HUES48 (cell line): ENCODE results near the gene ADAM12.
"Not testable (repeated sequence)": the region's sequence is repeated elsewhere in the genome, so short reads cannot be mapped to it uniquely, and the experiment has no call there.

Source experiments
- H3K27ac ChIP-seq: one replicate; pipeline ENCODE4 v1.7.0; 2013; ENCODE audit warnings: low read depth, low read length, inconsistent platforms
- H3K27me3 ChIP-seq: 2 replicates; pipeline ENCODE4 v1.6.1; 2013; ENCODE audit warnings: mild to moderate bottlenecking, low read length; ENCODE audit not compliant: control insufficient read depth, insufficient read depth
- H3K36me3 ChIP-seq: 2 replicates; pipeline ENCODE4 v1.6.1; 2013; ENCODE audit warnings: low read length; ENCODE audit not compliant: control insufficient read depth, insufficient read depth
- H3K4me1 ChIP-seq: 2 replicates; pipeline ENCODE4 v1.6.1; 2013; ENCODE audit warnings: mild to moderate bottlenecking, low read length; ENCODE audit not compliant: control insufficient read depth, insufficient read depth
- H3K4me3 ChIP-seq: 2 replicates; pipeline ENCODE4 v1.5.1; 2013; ENCODE audit warnings: mild to moderate bottlenecking, low read depth, low read length
- H3K9ac ChIP-seq: 2 replicates; pipeline ENCODE4 v1.6.1; 2013; ENCODE audit warnings: mild to moderate bottlenecking, low read depth, low read length, moderate library complexity
- H3K9me3 ChIP-seq: 2 replicates; pipeline ENCODE4 v1.6.1; 2013; ENCODE audit warnings: low read length; ENCODE audit not compliant: control insufficient read depth, insufficient read depth

ADAM12 gene

DNA sequence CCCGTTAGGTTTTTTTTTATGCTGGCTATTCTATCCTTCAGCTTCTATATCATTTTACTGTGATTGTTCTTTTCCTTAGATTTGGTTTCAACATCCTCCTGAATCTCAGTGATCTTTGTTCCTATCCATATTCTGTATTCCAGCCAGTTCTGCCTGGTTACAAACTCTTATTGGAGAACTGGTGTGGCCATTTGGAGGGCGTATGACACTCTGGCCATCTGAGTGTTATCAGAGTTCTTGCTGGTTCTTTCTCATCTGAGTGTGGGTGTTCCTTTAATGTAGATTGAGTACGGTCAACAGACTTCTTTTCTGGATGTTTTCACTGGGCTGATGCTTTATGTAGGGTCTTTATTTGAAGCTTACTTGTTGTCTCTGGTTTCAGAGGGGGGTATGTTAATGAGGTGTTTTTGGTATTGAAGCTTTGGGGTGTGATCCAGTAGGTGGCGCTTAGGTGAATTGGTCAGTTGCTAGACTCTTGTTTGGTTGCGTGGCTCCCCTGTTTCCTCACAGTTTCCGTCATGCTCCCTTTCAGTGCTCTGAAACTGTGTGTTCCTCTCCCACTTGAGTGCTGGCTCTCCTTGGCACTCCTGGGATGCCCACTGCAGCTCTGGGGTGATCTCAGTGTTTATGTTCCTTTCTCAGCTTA, 411.2 kb downstream of the ADAM12 start:
- H3K36me3 ChIP-seq = no peaks in the 10 kb centered on the region
- H3K27me3 ChIP-seq = no peaks in the 10 kb centered on the region

DNA sequence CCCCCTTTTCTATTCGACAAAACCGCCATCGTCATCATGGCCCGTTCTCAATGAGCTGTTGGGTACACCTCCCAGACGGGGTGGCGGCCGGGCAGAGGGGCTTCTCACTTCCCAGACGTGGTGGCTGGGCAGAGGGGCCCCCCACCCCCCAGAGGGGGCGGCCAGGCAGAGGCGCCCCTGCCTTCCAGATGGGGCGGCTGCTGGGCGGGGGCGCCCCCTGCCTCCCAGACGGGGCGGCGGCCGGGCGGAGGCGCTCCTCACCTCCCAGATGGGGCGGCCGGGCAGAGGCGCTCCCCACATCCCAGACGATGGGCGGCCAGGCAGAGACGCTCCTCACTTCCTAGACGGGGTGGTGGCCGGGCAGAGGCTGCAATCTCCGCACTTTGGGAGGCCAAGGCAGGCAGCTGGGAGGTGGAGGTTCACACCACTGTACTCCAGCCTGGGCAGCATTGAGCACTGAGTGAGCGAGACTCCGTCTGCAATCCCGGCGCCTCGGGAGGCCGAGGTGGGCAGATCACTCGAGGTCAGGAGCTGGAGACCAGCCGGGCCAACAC, 418.1 kb downstream of the ADAM12 start:
- H3K36me3 ChIP-seq, H3K27me3 ChIP-seq, H3K4me1 ChIP-seq, H3K4me3 ChIP-seq, H3K9me3 ChIP-seq, H3K27ac ChIP-seq, H3K9ac ChIP-seq: not testable (repeated sequence)

More for the DNA sequence above, 411.2 kb downstream of the ADAM12 start:
- Histone ChIP-seq H3K9me3 (no peaks in the 10 kb centered on the region), H3K4me1 (peaks cover 6% of the 10 kb centered on the region), H3K27ac (no peak overlapping the region), H3K4me3 (no peak overlapping the region), H3K9ac (no peak overlapping the region)

DNA sequence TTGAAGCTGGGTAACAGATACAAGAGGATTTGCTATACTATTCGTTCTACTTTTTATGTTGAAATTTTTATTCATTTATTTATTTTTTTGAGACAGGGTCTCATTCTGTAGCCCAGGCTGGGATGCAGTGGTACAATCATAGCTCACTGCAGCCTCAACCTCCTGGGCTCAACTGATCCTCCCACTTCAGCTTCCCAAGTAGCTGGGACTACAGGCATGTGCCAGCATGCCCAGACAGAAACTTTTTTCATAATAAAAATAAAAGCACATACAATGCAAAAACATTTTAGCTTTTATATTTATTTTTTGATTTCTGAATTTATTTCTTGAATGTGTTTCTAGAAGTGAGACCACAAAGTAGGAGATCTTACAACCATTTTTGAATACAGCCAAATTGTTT, 420.7 kb downstream of the ADAM12 start:
- H3K4me1 ChIP-seq = no peaks in the 10 kb centered on the region
- H3K9me3 ChIP-seq = peaks cover 4% of the 10 kb centered on the region; the same call in 1 of the 2 replicates
- H3K36me3 ChIP-seq = no peaks in the 10 kb centered on the region
- H3K9ac ChIP-seq = no peak overlapping the region
- H3K27ac ChIP-seq = no peak overlapping the region
- no peak overlapping the region for H3K4me3 ChIP-seq
- H3K27me3 ChIP-seq = no peaks in the 10 kb centered on the region

DNA sequence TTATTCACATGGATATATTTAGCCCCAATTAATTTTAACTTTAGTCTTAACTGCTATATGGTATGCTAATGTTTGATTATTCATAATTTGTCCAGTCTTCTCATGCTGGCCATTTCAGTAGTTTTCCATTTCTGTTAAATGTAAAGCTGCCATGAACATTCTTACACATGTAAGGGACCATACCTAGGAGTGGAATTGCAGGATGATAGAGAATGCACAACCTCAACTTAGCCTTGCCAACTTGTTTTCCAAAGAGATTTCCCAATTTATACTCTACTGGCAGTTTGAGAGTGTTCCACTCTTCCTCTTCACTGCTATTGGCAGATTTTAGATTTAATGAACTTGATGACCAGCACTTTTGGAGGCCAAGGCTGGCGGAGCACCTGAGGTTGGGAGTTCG, 423.7 kb downstream of the ADAM12 start:
- Histone ChIP-seq H3K4me3 (no peak overlapping the region), H3K36me3 (no peaks in the 10 kb centered on the region), H3K9ac (no peak overlapping the region), H3K27ac (no peak overlapping the region), H3K9me3 (no peaks in the 10 kb centered on the region), H3K4me1 (no peaks in the 10 kb centered on the region), H3K27me3 (no peaks in the 10 kb centered on the region)
